Bronchial smooth muscle cell (primary cell): ENCODE measurements around the gene TMEM269. TPM values are rescaled to one million over a fixed set of nuclear protein-coding genes. Genes with fewer than 3 reads are reported as not detected.

Experiments
- total RNA-seq: library from RNA; depleted of rRNA; stranded (reverse); fragments of >200 nt; gene quantifications from 2 replicates; pipeline ENCODE4 v1.2.1, GENCODE V29; 2014

The TMEM269 gene, protein sequence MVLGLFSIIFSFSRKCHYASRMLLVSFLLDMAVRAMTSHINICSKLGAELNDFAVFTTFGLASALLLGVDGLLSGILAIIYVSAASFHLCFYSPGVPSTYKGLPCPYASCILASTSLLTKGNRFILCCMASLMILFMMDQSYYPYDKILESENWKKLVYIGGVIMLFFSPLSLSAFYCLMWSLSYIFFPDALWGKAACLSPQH
- under 0.01 TPM in 1 of 2 replicates, not detected in the other for total RNA-seq

DNA sequence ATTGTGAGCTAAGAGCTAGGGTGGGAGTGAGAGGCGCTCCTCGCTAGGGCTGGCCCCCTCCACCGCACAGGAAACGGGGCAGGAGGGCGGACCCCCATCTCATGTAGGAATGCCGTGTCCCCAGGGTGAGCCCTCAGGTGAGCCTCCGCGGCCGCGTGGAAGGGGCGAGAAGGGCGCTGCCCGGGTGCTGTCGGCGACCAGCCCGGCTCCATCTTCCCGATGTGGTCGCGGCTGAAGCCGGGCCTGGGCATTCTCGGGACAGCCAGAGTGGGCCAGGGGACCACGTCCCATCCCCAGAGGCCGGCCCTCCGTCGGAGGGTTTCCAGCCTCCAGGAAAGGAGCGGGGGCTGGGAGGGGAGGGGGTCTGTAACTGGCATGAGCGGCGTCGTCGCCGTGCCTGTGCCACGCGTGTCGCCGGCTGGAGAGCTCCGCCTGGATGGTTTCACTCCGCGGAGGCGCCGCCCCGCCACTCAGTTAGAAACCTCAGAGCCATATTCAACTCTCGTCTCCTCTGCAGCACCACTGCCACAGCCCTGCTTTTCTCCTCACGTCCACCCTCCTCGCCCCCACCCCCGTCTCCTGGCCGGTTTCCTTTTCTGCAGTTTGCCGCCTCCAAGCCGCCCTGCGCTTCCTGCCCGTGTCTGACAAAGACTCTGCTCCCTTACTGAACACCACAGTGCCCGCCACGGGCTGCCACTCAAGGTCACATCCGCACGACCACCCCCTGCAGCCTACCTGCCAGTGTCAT, at the start of gene TMEM269:
TSS of gene TMEM269 (plus strand) at position 46 of the 748 bp plus-strand sequence. CDS start 4,903 bp downstream, outside the sequence.

DNA sequence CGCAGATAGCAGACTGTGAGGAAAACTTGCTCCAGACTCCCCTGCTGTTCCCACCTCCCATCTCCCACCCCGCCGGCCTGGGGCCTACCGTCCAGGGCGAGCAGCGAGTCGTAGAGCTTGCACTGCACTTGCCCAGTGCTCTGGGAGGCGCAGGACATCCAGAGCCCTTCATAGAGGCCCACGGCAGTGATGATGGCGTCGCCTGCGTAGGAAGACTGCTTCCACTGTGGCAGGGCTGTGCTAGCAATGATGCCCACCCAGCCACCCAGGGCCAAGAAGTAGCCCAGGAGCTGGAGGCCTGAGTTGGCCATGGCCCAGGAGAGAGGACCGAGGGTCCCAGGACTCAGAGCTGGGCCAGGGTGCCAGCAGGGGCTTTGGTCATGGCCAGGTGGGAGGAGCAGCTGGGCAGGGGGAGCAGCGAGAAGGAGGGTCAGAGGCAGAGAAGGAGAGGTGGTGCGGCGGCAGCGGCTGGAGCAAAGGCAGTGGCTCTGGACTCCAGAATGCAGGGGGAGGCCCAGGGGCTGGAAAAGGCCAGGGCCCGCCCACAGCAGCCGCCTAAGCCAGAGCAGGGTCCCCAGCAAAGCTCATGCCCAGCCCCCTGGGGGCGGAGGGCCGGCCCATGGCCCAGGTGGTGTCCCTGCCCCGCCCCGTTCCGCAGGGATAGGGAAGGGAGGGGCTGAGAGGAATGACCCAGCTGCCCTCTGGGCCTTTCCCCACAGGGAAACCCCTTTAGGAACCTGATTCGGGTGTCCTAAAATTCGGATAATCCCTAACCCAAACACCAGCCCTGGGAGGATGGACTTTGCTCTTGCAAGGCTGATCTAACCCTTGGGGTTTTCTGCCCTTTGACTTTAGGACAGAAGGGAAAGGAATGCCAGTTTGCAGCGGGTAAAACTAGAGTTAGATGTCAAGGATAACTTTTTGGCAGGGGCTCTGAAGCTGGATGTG, 44.8 kb upstream of the TMEM269 start, which contains the start of gene CLDN19:
TSS of gene CLDN19 (minus strand) at position 484 of the 948 bp plus-strand sequence. CDS start at position 311, 173 bp downstream.

DNA sequence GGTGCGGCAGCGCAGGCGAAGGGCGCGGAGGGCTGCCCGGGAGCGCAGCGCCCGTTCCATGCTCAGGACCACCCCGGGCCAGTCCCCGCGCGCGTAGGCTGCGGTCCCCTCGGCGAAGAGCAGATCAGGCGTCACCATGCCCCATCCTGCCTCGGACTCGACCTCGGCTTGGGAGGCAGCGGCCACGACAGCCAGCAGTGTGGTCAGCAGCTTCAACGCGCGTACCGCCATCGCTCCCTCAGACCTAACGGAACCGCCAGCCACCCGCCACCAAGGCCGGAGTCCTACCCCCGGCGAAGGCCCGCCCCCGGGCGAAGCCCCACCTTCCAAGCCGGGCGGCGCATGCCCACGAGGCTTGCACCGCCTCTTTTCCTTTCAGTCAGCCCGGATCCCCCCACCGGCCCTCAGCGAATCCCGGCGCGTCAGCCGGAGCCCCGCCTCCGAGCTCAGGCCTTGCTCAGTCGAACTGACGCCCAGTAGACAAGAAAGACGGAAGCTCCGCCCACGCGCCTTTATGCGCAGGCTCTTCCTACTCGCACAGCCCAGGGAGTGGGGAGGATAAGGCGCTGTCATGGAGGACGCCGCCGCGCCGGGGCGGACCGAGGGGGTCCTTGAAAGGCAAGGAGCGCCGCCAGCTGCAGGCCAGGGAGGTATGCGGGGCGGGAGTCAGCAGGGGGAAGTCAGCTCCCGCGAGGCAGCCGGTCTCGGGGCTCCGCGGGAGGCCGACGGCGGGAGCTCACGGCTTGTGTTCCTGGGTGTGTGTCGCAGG, 17.9 kb upstream of the TMEM269 start, which contains the start of the genes C1orf50 and P3H1:
TSS of gene C1orf50 (plus strand) at position 509 of the 769 bp plus-strand sequence. CDS start at position 572, 63 bp downstream.
TSS of gene P3H1 (minus strand) at position 288 of the 769 bp plus-strand sequence. CDS start at position 231, 57 bp downstream.

DNA sequence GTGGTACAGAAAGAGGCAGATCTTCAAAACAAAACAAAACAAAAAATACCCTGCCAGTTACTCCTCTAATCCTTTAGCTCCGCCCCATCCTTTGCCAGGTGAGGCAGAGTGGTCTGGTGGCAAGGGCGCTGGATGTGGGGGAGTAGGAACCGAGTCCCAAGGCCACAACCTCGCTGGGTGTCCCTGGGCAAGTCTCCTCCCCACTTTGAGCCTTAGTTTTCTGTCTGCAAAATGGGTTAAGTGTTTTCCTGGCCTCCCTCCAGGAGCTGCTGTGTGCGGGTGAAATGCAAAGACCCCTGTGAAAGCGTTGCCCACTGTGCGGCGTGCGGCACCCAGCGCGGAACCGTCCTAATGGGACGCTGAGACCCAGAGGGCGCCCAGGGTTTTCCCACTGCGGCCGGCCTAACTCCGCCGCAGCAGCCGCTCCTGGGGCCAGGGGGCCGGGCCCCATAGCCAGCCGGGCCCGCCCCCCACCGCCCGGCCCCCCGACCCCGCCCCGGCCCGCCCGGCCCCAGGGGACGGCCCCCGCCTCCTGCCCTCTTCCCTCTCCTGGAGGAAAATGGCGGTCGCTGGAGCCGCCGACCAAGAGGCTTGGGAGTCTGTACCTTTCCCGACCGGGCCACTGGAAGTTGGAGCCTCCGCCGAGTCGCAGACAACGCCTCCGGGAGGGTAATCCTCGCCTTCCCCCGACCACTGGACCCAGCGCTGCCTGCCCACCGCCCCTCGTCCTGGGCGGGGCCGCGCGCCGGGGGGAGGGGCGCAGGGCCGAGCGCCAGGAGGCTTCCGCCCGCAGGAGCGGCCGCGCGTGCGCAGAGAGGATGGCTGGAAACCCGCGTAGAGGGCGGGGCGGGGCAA, 32.0 kb downstream of the TMEM269 start, which contains the start of the genes ERMAP and SVBP:
TSS of gene ERMAP (plus strand) at position 538 of the 855 bp plus-strand sequence. CDS start 13,327 bp downstream, outside the sequence.
TSS of gene SVBP (minus strand) at position 813 of the 855 bp plus-strand sequence. CDS start 853 bp downstream, outside the sequence.

DNA sequence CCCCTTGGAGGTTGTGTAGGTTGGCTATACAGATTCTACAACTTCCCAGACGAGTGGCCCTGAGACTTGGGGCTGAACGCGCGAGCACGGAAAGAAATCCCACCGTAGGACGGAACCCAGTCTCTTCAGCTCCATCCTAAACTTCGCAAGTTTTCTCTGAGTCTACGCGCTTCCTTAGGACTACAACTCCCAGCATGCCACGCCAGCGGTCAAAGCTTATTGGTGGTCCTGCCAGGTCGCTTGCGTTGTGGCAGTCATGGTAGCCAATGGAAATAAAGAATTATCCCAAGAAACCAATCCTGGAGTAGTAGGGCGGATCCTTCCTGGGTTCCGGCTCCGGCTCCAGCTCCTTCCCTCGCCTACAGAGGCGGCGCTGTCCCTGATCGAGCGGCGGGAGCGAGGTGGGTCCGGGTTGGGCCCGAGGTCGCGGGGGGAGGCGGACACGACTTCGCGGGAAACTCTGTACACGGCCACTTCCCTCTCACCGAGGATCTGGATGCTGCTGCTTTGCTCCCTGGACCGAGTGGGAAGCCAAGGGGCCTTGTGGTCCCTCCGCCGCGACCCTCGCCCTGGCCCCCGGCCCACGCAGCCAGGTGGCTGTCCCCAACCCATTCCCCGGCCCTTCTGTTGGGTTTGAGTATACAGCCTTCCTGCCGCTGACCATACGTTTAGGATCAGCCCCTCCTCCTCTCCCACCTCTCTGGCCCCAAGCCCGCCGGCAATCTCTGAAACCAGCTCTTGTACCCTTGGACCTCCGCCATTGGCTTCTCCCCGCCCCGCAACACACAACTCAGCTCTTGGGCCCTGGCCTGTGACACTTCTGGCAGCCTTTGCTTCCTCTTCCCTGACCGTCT, 61.7 kb downstream of the TMEM269 start, which contains the start of gene ZNF691:
TSS of gene ZNF691 (plus strand) at position 357 of the 854 bp plus-strand sequence. CDS start 3,046 bp downstream, outside the sequence.

Other genes with a start within 250 kb of the TMEM269 start
- 18.1 and 23.6 TPM in 2 replicates for gene PPIH, start 126.6 kb upstream of the TMEM269 start, total RNA-seq
- 952 and 1,093 TPM in 2 replicates for gene YBX1, start 102.6 kb upstream of the TMEM269 start, total RNA-seq
- under 0.01 TPM in 1 of 2 replicates, not detected in the other for gene CLDN19, start 44.8 kb upstream of the TMEM269 start, total RNA-seq
- gene P3H1, start 18.0 kb upstream of the TMEM269 start, total RNA-seq, result 66.6 and 74.6 TPM in 2 replicates
- 3.1 and 4.1 TPM in 2 replicates for gene C1orf50, start 17.7 kb upstream of the TMEM269 start, total RNA-seq
- gene ERMAP, start 32.1 kb downstream of the TMEM269 start, total RNA-seq, result 12.9 and 21.3 TPM in 2 replicates
- 10.0 and 22.1 TPM in 2 replicates for gene SVBP, start 32.4 kb downstream of the TMEM269 start, total RNA-seq
- 8.2 and 10.6 TPM in 2 replicates for gene ZNF691, start 61.6 kb downstream of the TMEM269 start, total RNA-seq
- 14.0 and 19.9 TPM in 2 replicates for gene SLC2A1, start 173.9 kb downstream of the TMEM269 start, total RNA-seq